Measurements from ENCODE around the gene CCNH.

CCNH gene

DNA sequence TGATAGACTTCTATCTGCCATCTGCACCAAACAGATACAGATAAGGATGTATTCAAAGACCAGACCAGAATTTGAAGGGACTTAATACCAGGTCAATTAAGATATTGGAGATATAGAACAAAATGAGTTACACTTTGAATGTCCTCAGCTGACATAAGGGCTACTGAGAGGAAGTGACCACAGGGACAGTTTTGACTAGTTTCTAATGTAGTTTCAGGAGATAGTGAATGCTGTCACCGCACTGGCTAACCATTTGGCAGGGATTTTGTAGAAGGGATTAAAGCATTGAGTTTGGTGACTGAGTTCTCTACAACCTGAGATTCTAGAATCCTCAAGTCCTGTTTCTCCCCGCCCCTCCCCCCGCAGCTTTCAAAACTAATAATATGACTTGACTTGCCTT, 22.7 kb downstream of the CCNH start:
- H3K9ac ChIP-seq (ENCODE audit: low read depth, low read length), result no peak overlapping the region
- no peaks in the 10 kb centered on the region for H3K9me3 ChIP-seq (ENCODE audit: control insufficient read depth, insufficient read depth, low read length)
- H3K36me3 ChIP-seq (ENCODE audit: control insufficient read depth, insufficient read depth, low read length), result peaks cover 98% of the 10 kb centered on the region
- H3K4me1 ChIP-seq (ENCODE audit: control insufficient read depth, insufficient read depth, low read length), result no peaks in the 10 kb centered on the region
- H3K27ac ChIP-seq (ENCODE audit: low read depth, low read length), result no peak overlapping the region
- no peak overlapping the region for H3K4me3 ChIP-seq (ENCODE audit: low read depth, low read length)
- H3K27me3 ChIP-seq (ENCODE audit: control insufficient read depth, insufficient read depth, low read length), result no peaks in the 10 kb centered on the region

DNA sequence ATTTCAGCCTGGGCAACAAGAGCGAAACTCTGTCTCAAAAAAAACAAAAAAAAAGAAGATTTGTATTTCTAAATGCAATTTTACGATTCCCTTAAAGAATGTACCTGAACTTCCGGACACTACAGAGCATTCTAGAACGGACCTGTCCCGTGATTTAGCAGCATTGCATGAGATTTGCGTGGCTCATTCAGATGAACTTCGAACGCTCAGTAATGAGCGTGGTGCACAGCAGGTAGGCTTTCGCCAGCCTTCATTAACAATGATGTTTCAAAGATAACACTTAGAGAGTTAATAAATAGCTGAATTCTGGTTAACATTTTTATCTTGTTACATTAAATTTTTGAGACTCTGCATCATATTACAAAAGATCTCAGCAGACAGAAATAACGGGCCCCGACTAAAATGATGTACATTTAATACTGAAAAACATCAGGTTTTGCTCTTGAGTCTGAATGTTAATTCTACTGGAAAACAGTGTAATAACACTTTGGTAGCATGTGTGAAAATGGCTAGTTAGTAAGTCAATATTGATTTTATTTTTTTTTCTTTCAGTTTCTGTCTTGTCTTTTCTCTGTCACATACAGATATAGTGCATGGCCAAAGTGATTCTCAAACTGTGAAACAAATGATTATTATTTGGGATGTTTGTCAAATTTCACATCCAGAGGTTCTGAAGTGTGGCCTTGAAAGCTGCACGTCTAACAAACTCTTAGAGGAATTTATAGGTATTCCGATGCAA, 23.3 kb downstream of the CCNH start:
- Histone ChIP-seq H3K27ac (ENCODE audit: low read depth, low read length) (no peak overlapping the region), H3K9me3 (ENCODE audit: control insufficient read depth, insufficient read depth, low read length) (no peaks in the 10 kb centered on the region), H3K4me3 (ENCODE audit: low read depth, low read length) (no peak overlapping the region), H3K9ac (ENCODE audit: low read depth, low read length) (no peak overlapping the region), H3K4me1 (ENCODE audit: control insufficient read depth, insufficient read depth, low read length) (no peaks in the 10 kb centered on the region), H3K36me3 (ENCODE audit: control insufficient read depth, insufficient read depth, low read length) (peaks cover 98% of the 10 kb centered on the region), H3K27me3 (ENCODE audit: control insufficient read depth, insufficient read depth, low read length) (no peaks in the 10 kb centered on the region)

GRCh38 chr5:87388129-87388528, 24.6 kb downstream of the CCNH start:
- H3K36me3 ChIP-seq (ENCODE audit: control insufficient read depth, insufficient read depth, low read length), result peaks cover 98% of the 10 kb centered on the region

DNA sequence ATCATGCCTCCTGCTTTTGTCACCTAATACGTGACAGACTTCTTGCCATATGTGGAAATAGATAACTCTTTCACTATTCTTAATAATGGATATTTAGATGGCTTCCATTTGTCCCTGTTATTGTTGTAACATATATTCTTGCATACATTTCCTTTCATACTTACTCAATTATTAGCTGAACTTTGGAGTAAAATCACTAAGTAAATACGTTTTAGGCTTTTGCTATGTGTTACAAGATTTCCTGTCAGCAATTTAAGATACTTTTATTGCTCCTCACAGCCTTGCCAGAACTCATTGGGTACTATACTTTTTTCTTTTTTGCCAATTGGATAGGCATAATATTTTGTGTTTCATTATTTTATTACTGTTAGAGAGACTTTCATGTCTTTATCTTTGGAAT, 26.9 kb downstream of the CCNH start:
- Histone ChIP-seq H3K9me3 (ENCODE audit: control insufficient read depth, insufficient read depth, low read length) (no peaks in the 10 kb centered on the region), H3K27me3 (ENCODE audit: control insufficient read depth, insufficient read depth, low read length) (no peaks in the 10 kb centered on the region), H3K4me3 (ENCODE audit: low read depth, low read length) (no peak overlapping the region), H3K4me1 (ENCODE audit: control insufficient read depth, insufficient read depth, low read length) (no peaks in the 10 kb centered on the region), H3K27ac (ENCODE audit: low read depth, low read length) (no peak overlapping the region), H3K36me3 (ENCODE audit: control insufficient read depth, insufficient read depth, low read length) (peaks cover 98% of the 10 kb centered on the region), H3K9ac (ENCODE audit: low read depth, low read length) (no peak overlapping the region)

More at GRCh38 chr5:87388129-87388528, 24.6 kb downstream of the CCNH start:
- Histone ChIP-seq H3K9me3 (ENCODE audit: control insufficient read depth, insufficient read depth, low read length) (no peaks in the 10 kb centered on the region), H3K4me1 (ENCODE audit: control insufficient read depth, insufficient read depth, low read length) (no peaks in the 10 kb centered on the region), H3K4me3 (ENCODE audit: low read depth, low read length) (no peak overlapping the region), H3K9ac (ENCODE audit: low read depth, low read length) (no peak overlapping the region), H3K27me3 (ENCODE audit: control insufficient read depth, insufficient read depth, low read length) (no peaks in the 10 kb centered on the region), H3K27ac (ENCODE audit: low read depth, low read length) (no peak overlapping the region)

DNA sequence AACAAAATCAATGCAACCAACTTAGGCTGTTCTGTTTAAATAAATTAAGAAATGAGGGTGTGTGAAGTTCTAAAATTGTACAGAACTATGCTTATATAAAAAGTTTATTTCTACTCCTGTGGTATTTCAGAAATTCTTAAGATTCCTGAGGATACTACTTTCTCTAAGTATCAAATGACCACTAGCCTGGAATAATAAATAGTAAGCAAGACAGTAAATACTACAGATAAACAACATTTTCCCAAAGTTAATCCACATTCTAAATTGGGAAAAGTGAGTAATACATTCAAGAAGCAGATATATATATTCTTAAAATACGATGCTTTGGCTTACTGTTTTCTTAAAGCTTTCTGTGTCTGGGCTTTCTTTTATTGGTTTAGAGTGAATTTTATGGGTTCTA, 29.5 kb downstream of the CCNH start:
- H3K4me1 ChIP-seq (ENCODE audit: control insufficient read depth, insufficient read depth, low read length), result no peaks in the 10 kb centered on the region
- no peak overlapping the region for H3K4me3 ChIP-seq (ENCODE audit: low read depth, low read length)
- H3K27me3 ChIP-seq (ENCODE audit: control insufficient read depth, insufficient read depth, low read length), result no peaks in the 10 kb centered on the region
- no peak overlapping the region for H3K9ac ChIP-seq (ENCODE audit: low read depth, low read length)
- H3K9me3 ChIP-seq (ENCODE audit: control insufficient read depth, insufficient read depth, low read length), result no peaks in the 10 kb centered on the region
- H3K27ac ChIP-seq (ENCODE audit: low read depth, low read length), result no peak overlapping the region
- peaks cover 98% of the 10 kb centered on the region for H3K36me3 ChIP-seq (ENCODE audit: control insufficient read depth, insufficient read depth, low read length)

GRCh38 chr5:87382224-87382623, 30.5 kb downstream of the CCNH start:
- H3K4me1 ChIP-seq (ENCODE audit: control insufficient read depth, insufficient read depth, low read length), result no peaks in the 10 kb centered on the region
- no peak overlapping the region for H3K9ac ChIP-seq (ENCODE audit: low read depth, low read length)
- H3K9me3 ChIP-seq (ENCODE audit: control insufficient read depth, insufficient read depth, low read length), result no peaks in the 10 kb centered on the region
- H3K4me3 ChIP-seq (ENCODE audit: low read depth, low read length), result no peak overlapping the region
- H3K27ac ChIP-seq (ENCODE audit: low read depth, low read length), result no peak overlapping the region
- H3K36me3 ChIP-seq (ENCODE audit: control insufficient read depth, insufficient read depth, low read length), result peaks cover 98% of the 10 kb centered on the region
- no peaks in the 10 kb centered on the region for H3K27me3 ChIP-seq (ENCODE audit: control insufficient read depth, insufficient read depth, low read length)

DNA sequence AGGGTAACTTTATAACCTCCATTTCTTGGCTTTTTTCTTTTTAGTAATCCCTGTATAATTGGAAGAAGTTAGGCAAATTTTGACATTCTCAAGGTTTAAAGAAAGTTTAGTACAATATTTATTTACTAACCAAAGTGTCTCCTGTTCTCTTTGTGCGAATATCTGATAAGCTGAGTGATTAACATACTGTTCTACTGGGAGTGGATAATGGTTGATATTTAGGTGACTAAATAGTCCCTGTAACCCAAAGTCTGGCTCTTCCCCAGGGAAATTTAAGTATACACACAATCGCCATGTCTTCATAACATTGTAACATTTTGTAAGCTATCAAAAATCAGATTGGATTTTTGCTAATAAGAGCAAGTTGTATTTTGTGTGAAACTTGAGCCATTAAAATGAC, 40.0 kb downstream of the CCNH start:
- Histone ChIP-seq H3K9ac (ENCODE audit: low read depth, low read length) (no peak overlapping the region), H3K27ac (ENCODE audit: low read depth, low read length) (no peak overlapping the region), H3K9me3 (ENCODE audit: control insufficient read depth, insufficient read depth, low read length) (no peaks in the 10 kb centered on the region), H3K4me3 (ENCODE audit: low read depth, low read length) (no peak overlapping the region), H3K36me3 (ENCODE audit: control insufficient read depth, insufficient read depth, low read length) (peaks cover 67% of the 10 kb centered on the region), H3K4me1 (ENCODE audit: control insufficient read depth, insufficient read depth, low read length) (no peaks in the 10 kb centered on the region), H3K27me3 (ENCODE audit: control insufficient read depth, insufficient read depth, low read length) (no peaks in the 10 kb centered on the region)

DNA sequence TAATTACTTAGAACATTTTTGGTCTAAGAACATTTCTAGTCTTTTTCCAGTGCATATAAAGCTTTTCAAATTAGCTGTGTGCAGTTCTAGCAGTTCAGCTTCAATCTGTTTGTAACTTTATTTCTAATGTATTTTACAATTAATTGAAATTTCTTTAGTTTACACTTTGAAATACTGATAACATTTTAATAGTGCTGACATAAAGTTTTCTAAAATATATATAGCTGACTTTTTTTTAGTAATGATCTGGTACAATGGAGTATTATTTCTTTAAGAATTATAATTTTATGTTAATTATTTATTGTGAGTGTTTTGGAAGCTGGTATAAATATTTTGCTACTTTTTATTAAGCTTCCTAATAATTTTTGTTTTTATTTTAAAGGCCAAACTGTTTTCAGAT, 43.3 kb downstream of the CCNH start:
- H3K36me3 ChIP-seq (ENCODE audit: control insufficient read depth, insufficient read depth, low read length), result peaks cover 42% of the 10 kb centered on the region
- H3K4me1 ChIP-seq (ENCODE audit: control insufficient read depth, insufficient read depth, low read length), result peaks cover 6% of the 10 kb centered on the region; the same call in 1 of the 2 replicates
- no peak overlapping the region for H3K27ac ChIP-seq (ENCODE audit: low read depth, low read length)
- no peak overlapping the region for H3K4me3 ChIP-seq (ENCODE audit: low read depth, low read length)
- H3K9me3 ChIP-seq (ENCODE audit: control insufficient read depth, insufficient read depth, low read length), result no peaks in the 10 kb centered on the region
- H3K27me3 ChIP-seq (ENCODE audit: control insufficient read depth, insufficient read depth, low read length), result no peaks in the 10 kb centered on the region
- H3K9ac ChIP-seq (ENCODE audit: low read depth, low read length), result no peak overlapping the region

GRCh38 chr5:87368601-87369000, 44.1 kb downstream of the CCNH start:
- no peak overlapping the region for H3K4me3 ChIP-seq (ENCODE audit: low read depth, low read length)
- no peaks in the 10 kb centered on the region for H3K9me3 ChIP-seq (ENCODE audit: control insufficient read depth, insufficient read depth, low read length)
- peaks cover 41% of the 10 kb centered on the region for H3K36me3 ChIP-seq (ENCODE audit: control insufficient read depth, insufficient read depth, low read length)
- H3K9ac ChIP-seq (ENCODE audit: low read depth, low read length), result no peak overlapping the region
- H3K27ac ChIP-seq (ENCODE audit: low read depth, low read length), result no peak overlapping the region
- H3K27me3 ChIP-seq (ENCODE audit: control insufficient read depth, insufficient read depth, low read length), result no peaks in the 10 kb centered on the region
- H3K4me1 ChIP-seq (ENCODE audit: control insufficient read depth, insufficient read depth, low read length), result peaks cover 15% of the 10 kb centered on the region

- H3K4me1 ChIP-seq (ENCODE audit: control insufficient read depth, insufficient read depth, low read length), result peaks cover 19% of the 10 kb centered on the region
- H3K27ac ChIP-seq (ENCODE audit: low read depth, low read length), result no peak overlapping the region
- peaks cover 28% of the 10 kb centered on the region for H3K36me3 ChIP-seq (ENCODE audit: control insufficient read depth, insufficient read depth, low read length)
- H3K9me3 ChIP-seq (ENCODE audit: control insufficient read depth, insufficient read depth, low read length), result no peaks in the 10 kb centered on the region
- H3K9ac ChIP-seq (ENCODE audit: low read depth, low read length), result no peak overlapping the region
- H3K27me3 ChIP-seq (ENCODE audit: control insufficient read depth, insufficient read depth, low read length), result no peaks in the 10 kb centered on the region
- no peak overlapping the region for H3K4me3 ChIP-seq (ENCODE audit: low read depth, low read length)
These were observed 45.5 kb downstream of the CCNH start for GRCh38 chr5:87367243-87367642.

GRCh38 chr5:87361536-87362213, 51.1 kb downstream of the CCNH start:
- Histone ChIP-seq H3K4me1 (ENCODE audit: control insufficient read depth, insufficient read depth, low read length) (peaks cover 19% of the 10 kb centered on the region), H3K9me3 (ENCODE audit: control insufficient read depth, insufficient read depth, low read length) (no peaks in the 10 kb centered on the region), H3K27ac (ENCODE audit: low read depth, low read length) (no peak overlapping the region), H3K27me3 (ENCODE audit: control insufficient read depth, insufficient read depth, low read length) (no peaks in the 10 kb centered on the region), H3K9ac (ENCODE audit: low read depth, low read length) (no peak overlapping the region), H3K4me3 (ENCODE audit: low read depth, low read length) (no peak overlapping the region), H3K36me3 (ENCODE audit: control insufficient read depth, insufficient read depth, low read length) (peaks cover 4% of the 10 kb centered on the region; the same call in 1 of the 2 replicates)

Data from HUES48 (cell line).